GM23338 (cell line): ENCODE data around the gene RAB43. TPM values are rescaled to one million over a fixed set of nuclear protein-coding genes. Genes with fewer than 3 reads are reported as not detected.

Experiments used
- ATAC-seq: fragments of 200-7000 bp; cut with Tn5 transposase; 3 replicates; pipeline ENCODE4 v1.9.1; 2020
- DNase-seq: peaks from one replicate; pipeline ENCODE4 v3.0.0-alpha.2; 2015; ENCODE audit warnings: low spot score
- H2AFZ ChIP-seq: fragments of 200-600 bp; sonication (generic); 2 replicates; pipeline ENCODE4 v1.8.0; 2016; ENCODE audit warnings: antibody characterized with exemption, mild to moderate bottlenecking, moderate library complexity
- H3F3A ChIP-seq: fragments of 200-600 bp; sonication (generic); replicated peaks from 2 replicates; pipeline ENCODE4 v1.8.0; 2017; ENCODE audit warnings: antibody characterized with exemption, mixed run types, low read depth
- H3K27ac ChIP-seq: fragments of 200-600 bp; sonication (generic); 2 replicates; pipeline ENCODE4 v1.6.1; 2016; ENCODE audit warnings: low read depth
- H3K27me3 ChIP-seq: fragments of 200-600 bp; sonication (generic); 2 replicates; pipeline ENCODE4 v1.8.0; 2016; ENCODE audit warnings: mild to moderate bottlenecking, mixed run types, moderate library complexity; ENCODE audit not compliant: insufficient read depth
- H3K36me3 ChIP-seq: fragments of 200-600 bp; sonication (generic); 2 replicates; pipeline ENCODE4 v1.8.0; 2016; ENCODE audit warnings: mild to moderate bottlenecking; ENCODE audit not compliant: insufficient read depth
- H3K4me1 ChIP-seq: fragments of 200-600 bp; sonication (generic); 2 replicates; pipeline ENCODE4 v1.8.0; 2016; ENCODE audit warnings: mild to moderate bottlenecking, moderate library complexity; ENCODE audit not compliant: insufficient read depth
- H3K4me2 ChIP-seq: fragments of 200-600 bp; sonication (generic); 2 replicates; pipeline ENCODE4 v1.7.1; 2017; ENCODE audit warnings: mixed run types
- H3K4me3 ChIP-seq: fragments of 200-600 bp; sonication (generic); 2 replicates; pipeline ENCODE4 v1.6.1; 2016; ENCODE audit warnings: mixed run types
- H3K79me2 ChIP-seq: fragments of 200-600 bp; sonication (generic); replicated peaks from 2 replicates; pipeline ENCODE4 v1.8.0; 2017; ENCODE audit warnings: mild to moderate bottlenecking; ENCODE audit not compliant: insufficient read depth
- H3K9me2 ChIP-seq: fragments of 200-600 bp; sonication (generic); 2 replicates; pipeline ENCODE4 v1.8.0; 2017; ENCODE audit not compliant: insufficient read depth
- H4K20me1 ChIP-seq: fragments of 200-600 bp; sonication (generic); replicated peaks from 2 replicates; pipeline ENCODE4 v1.8.0; 2017; ENCODE audit warnings: mild to moderate bottlenecking; ENCODE audit not compliant: insufficient read depth
- H3K27ac Mint-ChIP-seq: 2 replicates; pipeline ENCODE4 v1.8.0; 2020; ENCODE audit warnings: inconsistent platforms, mild to moderate bottlenecking, moderate library complexity, mixed read lengths
- H3K27me3 Mint-ChIP-seq: 3 replicates; pipeline ENCODE4 v1.8.0; 2022; ENCODE audit warnings: low read depth, mild to moderate bottlenecking, moderate library complexity, mixed read lengths, inconsistent platforms; ENCODE audit not compliant: insufficient read depth, poor library complexity
- H3K36me3 Mint-ChIP-seq: 3 replicates; pipeline ENCODE4 v1.8.0; 2021; ENCODE audit warnings: low read depth, mild to moderate bottlenecking, inconsistent platforms, moderate library complexity, mixed read lengths
- H3K4me1 Mint-ChIP-seq: 3 replicates; pipeline ENCODE4 v1.8.0; 2020; ENCODE audit warnings: mild to moderate bottlenecking, inconsistent platforms, mixed read lengths
- H3K4me3 Mint-ChIP-seq: 3 replicates; pipeline ENCODE4 v1.8.0; 2021; ENCODE audit warnings: moderate library complexity, mild to moderate bottlenecking, inconsistent platforms, mixed read lengths
- H3K9me3 Mint-ChIP-seq: 3 replicates; pipeline ENCODE4 v1.8.0; 2020; ENCODE audit warnings: moderate library complexity, mild to moderate bottlenecking, inconsistent platforms, mixed read lengths
- EZH2 ChIP-seq: fragments of 200-600 bp; sonication (generic); IDR thresholded peaks from one replicate; pipeline ENCODE4 v1.8.0; 2017; ENCODE audit warnings: antibody characterized with exemption, mild to moderate bottlenecking, low read depth; ENCODE audit not compliant: unreplicated experiment
- EZH2phosphoT487 ChIP-seq: fragments of 200-600 bp; sonication (generic); IDR thresholded peaks from one replicate; pipeline ENCODE4 v1.8.1; 2018; ENCODE audit warnings: antibody characterized with exemption; ENCODE audit not compliant: unreplicated experiment
- JUNB ChIP-seq: IDR thresholded peaks from one replicate; pipeline ENCODE4 v1.6.1; 2016; ENCODE audit warnings: antibody characterized with exemption; ENCODE audit not compliant: unreplicated experiment
- NANOG ChIP-seq: IDR thresholded peaks from 2 replicates; pipeline ENCODE4 v1.6.1; 2016; ENCODE audit warnings: antibody characterized with exemption, borderline replicate concordance
- REST ChIP-seq: IDR thresholded peaks from one replicate; pipeline ENCODE4 v1.6.1; 2018; ENCODE audit warnings: antibody characterized with exemption; ENCODE audit not compliant: unreplicated experiment
- STAT1 ChIP-seq: IDR thresholded peaks from one replicate; pipeline ENCODE4 v1.6.1; 2016; ENCODE audit warnings: antibody characterized with exemption; ENCODE audit not compliant: unreplicated experiment
- ZNF114 ChIP-seq: fragments of 250-450 bp; sonication (Bioruptor Pico); IDR thresholded peaks from 2 replicates; pipeline ENCODE4 v1.5.0; 2020; ENCODE audit warnings: mild to moderate bottlenecking, moderate library complexity
- polyA plus RNA-seq: library from polyadenylated mRNA; unstranded; fragments of >200 nt; fragmentation: Nextera tagmentation; extraction: Ambion mirVana; gene quantifications from 2 replicates; pipeline ENCODE4 v1.2.1, GENCODE V29; 2016
- total RNA-seq: library from RNA; depleted of rRNA; stranded (reverse); fragments of >200 nt; shearing (Covaris generic); gene quantifications from 2 replicates; pipeline ENCODE4 v1.2.3, GENCODE V29; 2014
- TF ChIP-seq, protein P1 (sequence below): fragments of 250-450 bp; sonication (Bioruptor Pico); IDR thresholded peaks from 2 replicates; pipeline ENCODE4 v1.5.0; 2020; ENCODE audit warnings: mild to moderate bottlenecking, moderate library complexity

The RAB43 gene
- total and polyA plus RNA-seq, 2 experiments from 2014 or later, result 5.7 to 37.0 TPM

DNA sequence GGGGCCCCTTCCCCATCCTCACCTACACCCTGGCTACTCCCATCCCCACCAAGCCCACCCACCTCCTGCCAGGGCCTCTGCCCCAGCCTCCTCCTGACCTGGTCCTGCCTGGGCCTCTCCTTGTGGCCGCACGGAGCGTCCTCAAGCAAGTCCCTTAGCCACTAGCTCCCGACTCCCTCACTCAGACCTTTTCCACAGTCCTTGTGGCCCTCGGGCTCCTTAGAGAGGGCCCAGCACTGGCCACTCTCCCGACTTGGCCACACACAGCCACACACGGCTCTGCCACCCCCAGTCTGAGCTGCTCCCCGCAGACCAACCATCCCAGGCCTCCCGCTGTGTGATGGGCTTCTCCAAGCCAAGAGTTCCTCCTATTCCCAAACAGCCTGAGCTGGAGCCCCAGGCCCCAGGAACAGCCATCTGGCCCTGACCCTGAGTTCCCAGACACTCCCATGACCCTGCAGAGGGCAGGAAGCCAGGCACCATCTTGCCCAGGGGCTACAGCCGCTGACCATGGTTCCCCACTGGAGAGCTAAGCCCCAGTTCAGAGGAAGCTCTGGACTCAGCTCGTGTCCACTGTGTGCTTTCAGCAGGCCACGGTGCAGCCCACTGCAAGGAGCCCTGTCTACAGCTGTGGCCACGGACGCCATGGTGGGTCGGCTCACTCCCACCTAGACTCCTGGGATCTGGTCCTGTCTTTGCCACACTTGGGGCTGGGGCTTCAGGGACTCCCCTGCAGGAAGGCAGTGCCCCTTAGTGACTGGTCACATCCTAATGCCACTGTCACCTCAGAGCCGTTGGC, 7.0 kb upstream of the RAB43 start (continued):
- TF ChIP-seq, protein P1, sequence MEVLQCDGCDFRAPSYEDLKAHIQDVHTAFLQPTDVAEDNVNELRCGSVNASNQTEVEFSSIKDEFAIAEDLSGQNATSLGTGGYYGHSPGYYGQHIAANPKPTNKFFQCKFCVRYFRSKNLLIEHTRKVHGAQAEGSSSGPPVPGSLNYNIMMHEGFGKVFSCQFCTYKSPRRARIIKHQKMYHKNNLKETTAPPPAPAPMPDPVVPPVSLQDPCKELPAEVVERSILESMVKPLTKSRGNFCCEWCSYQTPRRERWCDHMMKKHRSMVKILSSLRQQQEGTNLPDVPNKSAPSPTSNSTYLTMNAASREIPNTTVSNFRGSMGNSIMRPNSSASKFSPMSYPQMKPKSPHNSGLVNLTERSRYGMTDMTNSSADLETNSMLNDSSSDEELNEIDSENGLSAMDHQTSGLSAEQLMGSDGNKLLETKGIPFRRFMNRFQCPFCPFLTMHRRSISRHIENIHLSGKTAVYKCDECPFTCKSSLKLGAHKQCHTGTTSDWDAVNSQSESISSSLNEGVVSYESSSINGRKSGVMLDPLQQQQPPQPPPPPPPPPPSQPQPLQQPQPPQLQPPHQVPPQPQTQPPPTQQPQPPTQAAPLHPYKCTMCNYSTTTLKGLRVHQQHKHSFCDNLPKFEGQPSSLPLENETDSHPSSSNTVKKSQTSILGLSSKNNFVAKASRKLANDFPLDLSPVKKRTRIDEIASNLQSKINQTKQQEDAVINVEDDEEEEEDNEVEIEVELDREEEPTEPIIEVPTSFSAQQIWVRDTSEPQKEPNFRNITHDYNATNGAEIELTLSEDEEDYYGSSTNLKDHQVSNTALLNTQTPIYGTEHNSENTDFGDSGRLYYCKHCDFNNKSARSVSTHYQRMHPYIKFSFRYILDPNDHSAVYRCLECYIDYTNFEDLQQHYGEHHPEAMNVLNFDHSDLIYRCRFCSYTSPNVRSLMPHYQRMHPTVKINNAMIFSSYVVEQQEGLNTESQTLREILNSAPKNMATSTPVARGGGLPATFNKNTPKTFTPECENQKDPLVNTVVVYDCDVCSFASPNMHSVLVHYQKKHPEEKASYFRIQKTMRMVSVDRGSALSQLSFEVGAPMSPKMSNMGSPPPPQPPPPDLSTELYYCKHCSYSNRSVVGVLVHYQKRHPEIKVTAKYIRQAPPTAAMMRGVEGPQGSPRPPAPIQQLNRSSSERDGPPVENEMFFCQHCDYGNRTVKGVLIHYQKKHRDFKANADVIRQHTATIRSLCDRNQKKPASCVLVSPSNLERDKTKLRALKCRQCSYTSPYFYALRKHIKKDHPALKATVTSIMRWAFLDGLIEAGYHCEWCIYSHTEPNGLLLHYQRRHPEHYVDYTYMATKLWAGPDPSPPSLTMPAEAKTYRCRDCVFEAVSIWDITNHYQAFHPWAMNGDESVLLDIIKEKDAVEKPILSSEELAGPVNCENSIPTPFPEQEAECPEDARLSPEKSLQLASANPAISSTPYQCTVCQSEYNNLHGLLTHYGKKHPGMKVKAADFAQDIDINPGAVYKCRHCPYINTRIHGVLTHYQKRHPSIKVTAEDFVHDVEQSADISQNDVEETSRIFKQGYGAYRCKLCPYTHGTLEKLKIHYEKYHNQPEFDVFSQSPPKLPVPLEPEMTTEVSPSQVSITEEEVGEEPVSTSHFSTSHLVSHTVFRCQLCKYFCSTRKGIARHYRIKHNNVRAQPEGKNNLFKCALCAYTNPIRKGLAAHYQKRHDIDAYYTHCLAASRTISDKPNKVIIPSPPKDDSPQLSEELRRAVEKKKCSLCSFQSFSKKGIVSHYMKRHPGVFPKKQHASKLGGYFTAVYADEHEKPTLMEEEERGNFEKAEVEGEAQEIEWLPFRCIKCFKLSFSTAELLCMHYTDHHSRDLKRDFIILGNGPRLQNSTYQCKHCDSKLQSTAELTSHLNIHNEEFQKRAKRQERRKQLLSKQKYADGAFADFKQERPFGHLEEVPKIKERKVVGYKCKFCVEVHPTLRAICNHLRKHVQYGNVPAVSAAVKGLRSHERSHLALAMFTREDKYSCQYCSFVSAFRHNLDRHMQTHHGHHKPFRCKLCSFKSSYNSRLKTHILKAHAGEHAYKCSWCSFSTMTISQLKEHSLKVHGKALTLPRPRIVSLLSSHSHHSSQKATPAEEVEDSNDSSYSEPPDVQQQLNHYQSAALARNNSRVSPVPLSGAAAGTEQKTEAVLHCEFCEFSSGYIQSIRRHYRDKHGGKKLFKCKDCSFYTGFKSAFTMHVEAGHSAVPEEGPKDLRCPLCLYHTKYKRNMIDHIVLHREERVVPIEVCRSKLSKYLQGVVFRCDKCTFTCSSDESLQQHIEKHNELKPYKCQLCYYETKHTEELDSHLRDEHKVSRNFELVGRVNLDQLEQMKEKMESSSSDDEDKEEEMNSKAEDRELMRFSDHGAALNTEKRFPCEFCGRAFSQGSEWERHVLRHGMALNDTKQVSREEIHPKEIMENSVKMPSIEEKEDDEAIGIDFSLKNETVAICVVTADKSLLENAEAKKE (CRISPR knock-in tag), result no peak

- H3K4me1 Mint-ChIP-seq, result peaks cover 10% of the 10 kb centered on the region
- Histone ChIP-seq H3K4me2 (no peak overlapping the region), H4K20me1 (no peaks in the 10 kb centered on the region), H3K4me1 (peaks cover 8% of the 10 kb centered on the region; the same call in 1 of the 2 replicates), H2AFZ (no peak overlapping the region), H3F3A (peaks cover 8% of the 10 kb centered on the region), H3K4me3 (no peak overlapping the region), H3K27ac (no peak overlapping the region), H3K79me2 (no peaks in the 10 kb centered on the region), H3K27me3 (no peaks in the 10 kb centered on the region), H3K9me2 (no peaks in the 10 kb centered on the region), H3K36me3 (0 out of 2 replicates have a peak, but pooled peaks cover 4% of the 10 kb centered on the region)
- no peak overlapping the region for H3K27ac Mint-ChIP-seq
- H3K9me3 Mint-ChIP-seq, result no peaks in the 10 kb centered on the region; the same call in 2 of the 3 replicates
- ATAC-seq (no peak), DNase-seq (no peak)
- H3K36me3 Mint-ChIP-seq, result peaks cover 16% of the 10 kb centered on the region
- H3K4me3 Mint-ChIP-seq, result no peak overlapping the region
- peaks cover 17% of the 10 kb centered on the region for H3K27me3 Mint-ChIP-seq
- TF ChIP-seq EZH2phosphoT487 (no peak), ZNF114 (CRISPR knock-in tag) (no peak), NANOG (no peak), REST (no peak), EZH2 (no peak), JUNB (no peak), STAT1 (no peak)
Measured at GRCh38 chr3:129126726-129127280, 5.2 kb upstream of the RAB43 start.
